ENCODE data around the gene TIMP3. TPM values are rescaled to one million over a fixed set of nuclear protein-coding genes. Genes with fewer than 3 reads are reported as not detected.
A peak's percentile ranks its signal among the peaks of the same experiment; 100 is the strongest.

The TIMP3 gene
- total RNA-seq, 2 experiments from 2014 or later: not detected

DNA sequence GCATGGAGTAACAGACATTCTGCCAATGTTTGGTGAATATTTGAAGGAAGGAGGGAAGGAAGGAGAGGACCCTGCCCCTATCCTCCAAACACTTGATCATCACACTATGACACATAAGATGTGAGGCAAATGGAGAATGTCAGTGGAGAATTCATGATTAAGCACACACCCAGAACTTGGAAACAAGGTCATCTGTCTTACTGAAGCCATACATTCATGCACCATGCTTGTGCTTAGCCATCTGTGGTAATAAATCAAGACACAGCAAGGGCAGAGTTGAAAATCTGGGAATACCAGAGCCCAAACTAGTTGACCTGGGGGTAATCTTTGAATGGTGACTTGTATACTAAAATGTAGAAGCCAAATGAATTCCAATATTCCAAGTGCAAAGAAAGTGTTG lies 7.9 kb upstream of the TIMP3 start:
- no peaks in the 10 kb centered on the region for H3K36me3 Mint-ChIP-seq (ENCODE audit: low read depth)
- H3K9me3 Mint-ChIP-seq: no peaks in the 10 kb centered on the region
- POLR2A ChIA-PET: no interaction called here
- DNase-seq: no peak
- H3K27ac Mint-ChIP-seq: no peak overlapping the region
- H3K4me1 Mint-ChIP-seq: no peaks in the 10 kb centered on the region
- no peak overlapping the region for H3K4me3 Mint-ChIP-seq
- H3K27me3 Mint-ChIP-seq: peaks cover 11% of the 10 kb centered on the region
- CTCF ChIA-PET: no interaction called here

DNA sequence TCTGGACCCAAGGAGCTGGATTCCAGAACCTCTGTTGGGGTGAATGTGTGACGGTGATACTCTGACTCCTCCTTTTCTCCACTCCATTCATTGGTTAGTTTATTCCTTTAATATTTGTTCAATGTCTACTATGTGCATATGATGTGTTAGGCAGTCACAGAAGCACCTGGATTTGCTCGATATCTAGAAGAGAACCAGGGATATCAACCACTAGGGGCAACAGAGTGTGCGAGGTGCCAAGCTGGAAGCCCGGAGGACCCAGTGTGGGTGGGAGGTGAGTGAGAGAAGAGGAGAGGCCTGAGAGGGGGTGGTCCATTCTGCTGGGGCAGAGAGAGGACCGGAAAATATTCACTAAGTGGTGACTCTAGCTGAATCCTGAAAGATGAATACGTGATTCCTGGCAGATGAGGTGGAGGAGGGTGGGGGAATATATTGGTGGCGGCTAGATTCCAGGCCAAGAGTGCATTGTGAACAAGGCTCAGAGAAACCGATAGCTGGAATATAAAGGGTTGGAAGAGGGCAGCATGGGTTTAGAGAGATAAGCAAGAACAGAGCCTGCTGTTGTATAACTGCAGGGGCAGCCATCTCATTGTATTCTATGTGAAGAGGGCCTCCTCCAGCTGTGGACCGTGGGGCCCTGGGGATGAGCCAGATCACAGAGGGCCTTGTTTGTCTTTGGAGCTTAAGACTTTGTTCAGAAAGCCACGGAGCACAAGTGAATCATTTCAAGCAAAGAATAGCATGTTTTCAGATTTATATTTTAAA lies 6.9 kb upstream of the TIMP3 start:
- ChIA-PET CTCF (interaction anchor here (1.1 to 2.8 kb wide), 2 partner anchors 11 to 14 kb away, joined by 3 to 18 read pairs; no protein-coding TSS in a partner anchor), POLR2A (no interaction called here)
- Mint-ChIP-seq H3K36me3 (ENCODE audit: low read depth) (no peaks in the 10 kb centered on the region), H3K27me3 (peaks cover 16% of the 10 kb centered on the region), H3K27ac (no peak overlapping the region), H3K4me1 (no peaks in the 10 kb centered on the region), H3K9me3 (no peaks in the 10 kb centered on the region), H3K4me3 (no peak overlapping the region)
- DNase-seq: no peak

DNA sequence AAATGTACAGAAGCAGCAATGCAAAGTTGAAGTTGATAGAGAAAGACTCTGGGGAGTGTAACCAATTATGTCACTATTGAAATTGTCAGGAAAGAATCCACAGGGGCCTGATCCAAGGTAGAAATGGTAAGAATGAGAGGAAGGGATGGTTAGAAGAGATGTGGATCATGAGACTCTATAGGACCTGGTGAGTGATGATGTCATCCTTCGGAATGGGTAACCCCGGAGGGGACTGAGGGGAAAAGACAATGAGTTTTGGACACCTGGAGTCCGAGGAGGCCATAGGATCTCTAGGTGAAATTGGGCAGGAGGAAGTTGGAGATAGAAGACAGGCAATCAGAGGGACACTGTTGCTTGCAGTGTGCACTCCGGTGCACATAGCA lies 6.3 kb upstream of the TIMP3 start:
- Mint-ChIP-seq H3K4me3 (no peak overlapping the region), H3K27me3 (peaks cover 22% of the 10 kb centered on the region), H3K27ac (no peak overlapping the region), H3K4me1 (no peaks in the 10 kb centered on the region), H3K36me3 (ENCODE audit: low read depth) (no peaks in the 10 kb centered on the region), H3K9me3 (no peaks in the 10 kb centered on the region)
- ChIA-PET POLR2A (no interaction called here), CTCF (interaction anchor here (1.1 to 3.0 kb wide), 4 partner anchors 11 to 266 kb away, joined by 3 to 19 read pairs (median 16); no protein-coding TSS in a partner anchor)
- no peak for DNase-seq

DNA sequence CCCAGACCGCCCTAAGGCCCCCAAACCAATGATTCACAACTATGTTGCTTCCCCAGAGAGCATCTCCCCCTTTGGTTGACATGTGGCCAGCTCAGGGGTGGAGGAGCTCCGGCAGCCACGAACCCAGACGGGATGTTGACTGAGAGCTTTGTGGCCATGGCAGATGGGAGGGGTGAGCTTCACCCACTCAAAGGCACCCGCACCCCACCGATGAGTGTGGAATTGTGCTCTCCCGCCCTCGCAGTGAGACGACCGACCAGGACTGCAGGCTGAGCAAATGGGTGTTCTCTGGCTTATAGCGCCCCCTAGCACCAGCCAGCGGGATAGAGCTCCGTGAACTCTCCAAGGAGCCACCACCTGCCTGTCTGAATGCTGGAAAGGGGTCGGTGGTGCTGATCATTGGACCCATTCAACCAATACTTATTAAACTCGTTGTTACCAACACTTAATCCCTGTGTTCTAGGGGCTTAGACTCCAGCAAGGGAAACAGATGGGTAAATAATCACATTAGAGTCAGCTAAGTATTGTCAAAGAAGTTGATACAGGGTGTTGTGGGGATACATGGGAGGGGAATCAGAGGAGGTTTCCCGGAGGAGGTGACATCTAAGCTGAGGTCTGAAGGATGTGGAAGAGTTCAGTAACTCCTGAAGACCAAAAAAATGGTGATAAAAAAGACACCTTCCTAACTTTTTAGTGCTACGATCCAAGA lies 4.5 kb upstream of the TIMP3 start:
- peaks cover 33% of the 10 kb centered on the region for H3K27me3 Mint-ChIP-seq
- peaks cover 2% of the 10 kb centered on the region for H3K4me1 Mint-ChIP-seq
- H3K36me3 Mint-ChIP-seq (ENCODE audit: low read depth): no peaks in the 10 kb centered on the region
- no peak overlapping the region for H3K4me3 Mint-ChIP-seq
- POLR2A ChIA-PET: no interaction called here
- H3K27ac Mint-ChIP-seq: no peak overlapping the region
- no peaks in the 10 kb centered on the region for H3K9me3 Mint-ChIP-seq
- CTCF ChIA-PET: interaction anchor here (0.6 to 3.0 kb wide), 15 partner anchors 9 to 367 kb away, joined by 3 to 19 read pairs (median 3); no protein-coding TSS in a partner anchor
- peak; percentile 63 for DNase-seq

DNA sequence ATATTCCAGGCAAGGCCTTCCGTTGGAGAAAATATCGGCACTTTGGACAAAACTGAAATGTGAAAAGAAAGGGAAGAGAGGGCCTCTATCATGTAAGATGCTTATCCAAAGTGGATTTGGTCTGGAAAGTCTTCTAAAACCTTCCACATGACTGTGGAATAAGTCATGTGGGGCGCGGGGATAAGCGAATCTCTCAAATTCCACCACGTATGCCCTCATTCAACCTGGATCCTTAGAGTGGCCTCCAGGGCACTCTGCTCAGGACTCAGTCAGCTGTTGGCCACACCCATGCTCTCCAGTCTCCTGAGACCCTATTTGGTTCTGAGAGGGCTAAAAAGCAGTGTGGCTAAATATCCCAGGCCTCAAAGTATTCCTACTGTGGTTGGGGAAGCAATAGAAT lies 2.0 kb upstream of the TIMP3 start:
- POLR2A ChIA-PET: no interaction called here

DNA sequence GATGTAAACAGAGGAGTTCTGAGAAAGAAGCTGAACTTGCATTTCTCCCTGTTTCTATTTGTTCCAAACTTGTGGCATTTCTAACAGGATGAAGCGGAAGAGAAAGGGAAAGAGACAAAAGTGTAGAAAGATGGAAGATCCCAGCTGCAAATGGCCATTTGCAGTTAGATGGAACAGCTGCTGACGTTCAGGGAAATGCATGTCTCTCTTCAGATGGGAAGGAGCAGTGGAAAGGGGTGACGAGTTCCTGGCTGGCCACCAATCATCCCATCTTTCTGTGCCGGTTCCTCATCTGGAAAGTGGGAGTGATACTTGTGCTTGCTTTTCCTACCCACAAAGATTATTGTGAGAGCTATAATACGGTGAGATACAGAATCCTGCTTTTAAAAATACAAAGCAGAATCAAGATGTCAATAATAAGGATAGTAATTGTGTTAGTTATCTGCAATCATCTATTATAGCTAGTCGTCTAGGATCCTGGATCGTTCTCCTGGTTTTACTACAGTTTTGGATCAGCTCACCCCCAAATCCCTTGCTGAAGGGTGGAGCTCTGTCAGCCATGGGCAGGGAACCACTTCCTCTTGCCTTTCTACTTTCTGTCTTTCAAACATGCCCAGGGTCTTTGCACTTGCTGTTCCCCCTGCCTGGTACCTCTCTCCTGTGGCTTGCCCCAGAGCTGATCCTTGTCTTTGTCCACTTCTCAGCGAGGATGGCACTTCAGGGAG lies 1.2 kb upstream of the TIMP3 start:
- Mint-ChIP-seq H3K36me3 (ENCODE audit: low read depth) (no peaks in the 10 kb centered on the region), H3K27me3 (peaks cover 56% of the 10 kb centered on the region), H3K9me3 (no peaks in the 10 kb centered on the region), H3K4me3 (no peak overlapping the region), H3K27ac (no peak overlapping the region), H3K4me1 (peaks cover 2% of the 10 kb centered on the region)
- POLR2A ChIA-PET: no interaction called here
- CTCF ChIA-PET: interaction anchor here (1.8 kb wide), 1 partner anchor 261 kb away, joined by 4 read pairs; no protein-coding TSS in a partner anchor
- no peak for DNase-seq

More for the DNA sequence above, 2.0 kb upstream of the TIMP3 start:
- no peak for DNase-seq
- Mint-ChIP-seq H3K27me3 (peaks cover 54% of the 10 kb centered on the region), H3K9me3 (no peaks in the 10 kb centered on the region), H3K36me3 (ENCODE audit: low read depth) (no peaks in the 10 kb centered on the region), H3K4me1 (peaks cover 2% of the 10 kb centered on the region), H3K4me3 (no peak overlapping the region), H3K27ac (no peak overlapping the region)
- CTCF ChIA-PET: interaction anchor here (1.8 kb wide), 1 partner anchor 260 kb away, joined by 4 read pairs; no protein-coding TSS in a partner anchor

DNA sequence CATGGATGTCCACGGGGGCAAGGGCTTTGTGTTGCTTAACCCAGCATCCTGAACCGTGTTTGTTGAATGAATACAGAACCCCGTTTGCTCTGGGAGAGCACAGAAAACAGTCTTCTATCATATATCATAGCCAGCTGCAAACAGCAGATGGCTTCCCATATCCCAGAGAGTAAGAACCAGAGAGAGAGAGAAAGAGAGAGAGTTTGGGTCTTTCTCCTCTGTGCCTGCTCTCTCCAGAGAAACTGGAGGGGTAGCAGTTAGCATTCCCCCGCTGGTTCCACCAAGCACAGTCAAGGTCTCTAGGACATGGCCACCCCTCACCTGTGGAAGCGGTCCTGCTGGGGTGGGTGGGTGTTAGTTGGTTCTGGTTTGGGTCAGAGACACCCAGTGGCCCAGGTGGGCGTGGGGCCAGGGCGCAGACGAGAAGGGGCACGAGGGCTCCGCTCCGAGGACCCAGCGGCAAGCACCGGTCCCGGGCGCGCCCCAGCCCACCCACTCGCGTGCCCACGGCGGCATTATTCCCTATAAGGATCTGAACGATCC lies 440 bp upstream of the TIMP3 start:
- peaks cover 2% of the 10 kb centered on the region for H3K4me1 Mint-ChIP-seq
- POLR2A ChIA-PET: no interaction called here
- no peaks in the 10 kb centered on the region for H3K9me3 Mint-ChIP-seq
- no peak for DNase-seq
- CTCF ChIA-PET: no interaction called here
- H3K27ac Mint-ChIP-seq: no peak overlapping the region
- H3K36me3 Mint-ChIP-seq (ENCODE audit: low read depth): no peaks in the 10 kb centered on the region
- peaks cover 55% of the 10 kb centered on the region for H3K27me3 Mint-ChIP-seq
- no peak overlapping the region for H3K4me3 Mint-ChIP-seq

DNA sequence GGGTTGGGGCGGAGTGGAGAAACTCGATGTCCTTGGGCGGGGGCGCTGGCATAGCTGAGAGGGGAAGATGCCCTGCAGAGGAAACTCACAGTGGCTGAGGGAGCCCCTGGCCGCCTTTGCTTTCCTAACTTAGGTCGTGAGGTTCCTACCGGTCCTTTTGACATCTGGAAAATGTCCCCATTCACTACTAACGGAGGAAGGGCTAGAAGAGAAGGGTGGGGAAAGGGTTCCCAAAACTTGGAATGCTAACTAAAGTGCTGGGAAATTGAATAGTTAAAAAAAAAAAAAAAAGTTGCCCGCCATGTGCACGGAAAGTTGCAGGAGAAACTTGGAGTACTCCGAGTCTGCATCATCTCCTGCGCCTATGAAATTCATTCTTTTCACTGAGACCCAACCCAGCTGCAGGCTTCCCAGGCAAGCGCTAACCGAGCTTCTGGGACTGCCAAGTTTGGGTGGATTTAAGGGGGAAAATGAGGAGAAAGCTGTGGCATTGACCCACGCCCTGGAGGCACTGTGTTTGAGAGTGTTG lies 796 bp downstream of the TIMP3 start:
- ChIA-PET POLR2A (no interaction called here), CTCF (no interaction called here)
- Mint-ChIP-seq H3K27me3 (peaks cover 51% of the 10 kb centered on the region), H3K9me3 (no peaks in the 10 kb centered on the region), H3K27ac (no peak overlapping the region), H3K4me1 (peaks cover 2% of the 10 kb centered on the region), H3K36me3 (ENCODE audit: low read depth) (no peaks in the 10 kb centered on the region), H3K4me3 (no peak overlapping the region)
- no peak for DNase-seq

DNA sequence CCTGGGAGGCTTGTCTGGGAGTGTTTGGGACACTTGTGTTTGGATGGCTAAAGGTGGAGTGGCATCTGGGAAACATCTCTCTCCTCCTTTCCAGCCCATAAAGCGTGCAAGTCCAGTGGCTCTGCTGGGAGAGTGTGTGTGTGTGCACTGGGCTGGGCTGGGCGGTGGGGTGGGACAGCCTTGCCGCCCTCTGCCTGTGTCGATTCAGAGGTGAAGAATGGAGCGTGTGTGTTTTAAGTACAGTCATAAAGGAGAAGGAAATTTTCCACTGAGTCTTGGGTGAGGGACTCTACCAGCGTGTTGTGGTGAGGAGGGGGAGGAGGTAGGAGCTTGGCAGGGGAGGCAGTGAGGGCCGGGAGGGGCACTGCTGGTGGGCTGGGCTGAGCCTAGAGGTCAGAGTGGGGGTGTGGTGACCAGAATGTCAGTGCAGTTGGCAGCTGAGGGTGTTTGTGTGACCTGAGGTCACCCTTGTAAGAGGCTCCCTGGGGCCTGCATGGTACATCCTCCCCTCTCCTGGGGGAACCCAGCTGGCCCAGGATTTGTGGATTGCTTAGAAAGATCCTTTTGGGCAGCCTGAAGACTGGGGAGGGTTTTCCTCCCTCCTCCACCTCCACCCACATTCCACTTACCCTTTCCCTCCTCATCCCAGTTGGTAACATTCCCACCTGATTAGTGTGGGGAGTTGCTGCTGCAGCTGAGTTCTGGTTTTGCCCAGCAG lies 1.7 kb downstream of the TIMP3 start:
- ChIA-PET POLR2A (no interaction called here), CTCF (no interaction called here)
- no peak for DNase-seq
- Mint-ChIP-seq H3K4me1 (peaks cover 2% of the 10 kb centered on the region), H3K4me3 (no peak overlapping the region), H3K36me3 (ENCODE audit: low read depth) (no peaks in the 10 kb centered on the region), H3K27ac (no peak overlapping the region), H3K9me3 (no peaks in the 10 kb centered on the region), H3K27me3 (peaks cover 51% of the 10 kb centered on the region)

DNA sequence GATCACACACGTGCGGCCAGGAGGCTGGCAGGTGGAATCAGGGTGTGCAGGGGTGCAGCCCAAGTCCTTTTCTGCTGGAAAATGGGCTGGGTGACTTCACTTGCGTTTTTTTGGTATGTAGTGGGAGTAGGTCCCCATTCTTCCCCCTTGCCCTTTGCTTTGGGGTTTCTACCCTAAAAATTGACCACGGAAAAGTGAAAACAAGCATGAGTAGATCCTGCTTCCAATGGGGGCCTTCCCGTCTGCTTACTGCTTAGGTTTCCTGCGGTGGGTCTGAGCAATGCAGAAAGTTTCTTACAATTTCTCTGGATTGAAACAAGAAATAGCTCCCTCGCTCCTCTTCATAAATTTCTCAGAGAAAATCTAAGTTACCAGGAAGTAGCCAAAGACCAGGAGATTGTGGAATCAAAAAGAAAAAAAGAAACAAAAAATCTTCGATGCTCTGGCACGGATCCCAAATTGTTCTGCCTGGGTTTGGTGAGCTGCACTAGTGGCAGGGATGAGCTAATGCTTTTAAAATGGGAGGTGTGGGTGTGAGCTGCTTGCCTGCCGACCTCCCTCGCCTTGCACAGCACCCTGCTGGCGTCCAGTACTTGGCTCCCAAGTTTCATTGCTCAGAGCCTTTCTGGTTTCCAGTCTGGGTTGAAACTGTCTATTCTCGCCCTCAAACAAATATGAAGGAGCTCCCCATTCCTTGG lies 2.4 kb downstream of the TIMP3 start:
- DNase-seq: no peak
- H3K27ac Mint-ChIP-seq: no peak overlapping the region
- peaks cover 51% of the 10 kb centered on the region for H3K27me3 Mint-ChIP-seq
- H3K4me1 Mint-ChIP-seq: peaks cover 2% of the 10 kb centered on the region
- POLR2A ChIA-PET: no interaction called here
- no peak overlapping the region for H3K4me3 Mint-ChIP-seq
- H3K36me3 Mint-ChIP-seq (ENCODE audit: low read depth): no peaks in the 10 kb centered on the region
- CTCF ChIA-PET: no interaction called here
- H3K9me3 Mint-ChIP-seq: no peaks in the 10 kb centered on the region

DNA sequence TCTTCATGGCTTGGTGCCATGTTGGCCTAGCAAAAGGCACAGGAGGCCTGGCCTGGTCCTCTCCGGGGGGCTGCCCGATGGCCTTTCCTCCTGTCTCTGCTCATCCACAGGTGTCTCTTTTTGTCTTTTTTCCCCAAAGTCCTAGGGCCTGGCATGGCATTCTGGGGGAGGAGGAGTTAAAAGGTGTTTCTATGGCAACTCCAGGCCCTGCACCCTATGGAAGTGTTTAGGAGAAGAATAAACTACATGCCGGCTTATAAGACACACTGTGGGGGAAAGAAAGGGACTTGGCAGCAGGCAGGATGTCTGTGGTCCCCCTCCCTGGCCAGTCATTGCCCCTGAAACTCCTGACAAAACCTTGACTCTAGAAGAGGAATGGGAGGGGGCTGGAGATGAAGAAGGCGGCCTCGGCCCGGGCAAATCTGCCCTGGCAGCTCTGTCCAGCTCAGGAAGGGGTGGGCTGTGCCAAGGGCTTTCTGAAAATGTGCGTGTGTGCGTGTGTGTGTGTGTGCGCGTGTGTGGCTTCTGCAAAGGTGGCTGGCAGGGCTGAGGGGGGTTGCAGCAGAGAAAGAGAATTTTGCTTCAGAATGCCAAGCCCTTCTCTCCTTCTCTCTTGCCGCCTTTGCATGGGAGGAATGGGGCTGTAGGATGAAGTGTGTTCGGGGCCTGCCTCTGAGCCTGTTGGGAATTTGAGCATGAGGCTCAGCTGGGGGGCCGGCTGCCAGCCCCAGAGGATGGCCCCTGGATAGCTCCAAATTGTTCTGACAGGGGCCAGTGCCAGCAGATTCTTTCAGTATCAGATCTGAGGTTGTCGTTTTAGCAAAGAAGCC lies 3.2 kb downstream of the TIMP3 start:
- Mint-ChIP-seq H3K27ac (no peak overlapping the region), H3K4me3 (no peak overlapping the region), H3K27me3 (peaks cover 44% of the 10 kb centered on the region), H3K4me1 (peaks cover 2% of the 10 kb centered on the region), H3K36me3 (ENCODE audit: low read depth) (no peaks in the 10 kb centered on the region), H3K9me3 (no peaks in the 10 kb centered on the region)
- no peak for DNase-seq
- POLR2A ChIA-PET: no interaction called here
- CTCF ChIA-PET: interaction anchor here (3.0 kb wide), 1 partner anchor 8 kb away, joined by 18 read pairs; no protein-coding TSS in a partner anchor

All from activated CD4-positive, alpha-beta T cell treated with anti-CD3 and anti-CD28 coated beads, Interleukin-2, amount 10 ng/mL, durations not matched to agents 7 days and 5 days (primary cell).